ENCODE measurements around the gene DEFB115. TPM values are rescaled to one million over a fixed set of nuclear protein-coding genes. Genes with fewer than 3 reads are reported as not detected.
"Not testable (repeated sequence)": the region's sequence is repeated elsewhere in the genome, so short reads cannot be mapped to it uniquely, and the experiment has no call there.

The DEFB115 gene
- total RNA-seq, 6 experiments from 2014 or later = not detected

- TF ChIP-seq, protein P1, sequence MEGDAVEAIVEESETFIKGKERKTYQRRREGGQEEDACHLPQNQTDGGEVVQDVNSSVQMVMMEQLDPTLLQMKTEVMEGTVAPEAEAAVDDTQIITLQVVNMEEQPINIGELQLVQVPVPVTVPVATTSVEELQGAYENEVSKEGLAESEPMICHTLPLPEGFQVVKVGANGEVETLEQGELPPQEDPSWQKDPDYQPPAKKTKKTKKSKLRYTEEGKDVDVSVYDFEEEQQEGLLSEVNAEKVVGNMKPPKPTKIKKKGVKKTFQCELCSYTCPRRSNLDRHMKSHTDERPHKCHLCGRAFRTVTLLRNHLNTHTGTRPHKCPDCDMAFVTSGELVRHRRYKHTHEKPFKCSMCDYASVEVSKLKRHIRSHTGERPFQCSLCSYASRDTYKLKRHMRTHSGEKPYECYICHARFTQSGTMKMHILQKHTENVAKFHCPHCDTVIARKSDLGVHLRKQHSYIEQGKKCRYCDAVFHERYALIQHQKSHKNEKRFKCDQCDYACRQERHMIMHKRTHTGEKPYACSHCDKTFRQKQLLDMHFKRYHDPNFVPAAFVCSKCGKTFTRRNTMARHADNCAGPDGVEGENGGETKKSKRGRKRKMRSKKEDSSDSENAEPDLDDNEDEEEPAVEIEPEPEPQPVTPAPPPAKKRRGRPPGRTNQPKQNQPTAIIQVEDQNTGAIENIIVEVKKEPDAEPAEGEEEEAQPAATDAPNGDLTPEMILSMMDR (IDR thresholded peaks at IDR 0.05) = peak; percentile 46 to 58 (median 56)
- no peak for TF ChIP-seq POLR2A (IDR thresholded peaks at IDR 0.05)
- H3K27me3 ChIP-seq = no peaks in the 10 kb centered on the region
- no peak overlapping the region for H3K27ac ChIP-seq
- DNase-seq = no peak
- no peaks in the 10 kb centered on the region for H3K36me3 ChIP-seq
- ATAC-seq = peak; percentile 65 to 81 (median 79)
- 49% methylated on average over 3 of the region's 6 CpGs for WGBS (ENCODE audit: insufficient coverage, low coverage, low lambda C conversion rate, missing lambda C conversion rate)
- H3K4me3 ChIP-seq = no peak overlapping the region
- H3K4me1 ChIP-seq = no peaks in the 10 kb centered on the region
- H3K9me3 ChIP-seq = no peaks in the 10 kb centered on the region
- intact Hi-C loops (cut with DNase I) = no loop called here
Observed at GRCh38 chr20:31260326-31260932, 3.0 kb downstream of the DEFB115 start.

- TF ChIP-seq, protein P1 (IDR thresholded peaks at IDR 0.05) = no peak
- TF ChIP-seq POLR2A (IDR thresholded peaks at IDR 0.05) = no peak
- DNase-seq = no peak
- Histone ChIP-seq H3K4me1 (no peaks in the 10 kb centered on the region), H3K9me3 (no peaks in the 10 kb centered on the region), H3K27me3 (no peaks in the 10 kb centered on the region), H3K4me3 (no peak overlapping the region), H3K36me3 (no peaks in the 10 kb centered on the region), H3K27ac (no peak overlapping the region)
- 74% methylated on average over 6 of the region's 20 CpGs for WGBS (ENCODE audit: insufficient coverage, low coverage, low lambda C conversion rate, missing lambda C conversion rate)
- intact Hi-C loops (cut with DNase I) = no loop called here
- ATAC-seq = no peak
Observed at GRCh38 chr20:31274441-31274840, 17.0 kb downstream of the DEFB115 start.

GRCh38 chr20:31278178-31278577 is 20.7 kb downstream of the DEFB115 start:
- Histone ChIP-seq H3K36me3 (no peaks in the 10 kb centered on the region), H3K9me3 (no peaks in the 10 kb centered on the region), H3K4me3 (no peak overlapping the region), H3K27me3 (no peaks in the 10 kb centered on the region), H3K4me1 (no peaks in the 10 kb centered on the region), H3K27ac (no peak overlapping the region)
- TF ChIP-seq, protein P1 (IDR thresholded peaks at IDR 0.05) = no peak
- TF ChIP-seq POLR2A (IDR thresholded peaks at IDR 0.05) = no peak
- intact Hi-C loops (cut with DNase I) = no loop called here
- ATAC-seq (peak in 1 of 4 donors; percentile 18), DNase-seq (no peak)
- no CpG with 5 or more reads among the region's 1 CpG for WGBS (ENCODE audit: insufficient coverage, low coverage, low lambda C conversion rate, missing lambda C conversion rate)

GRCh38 chr20:31284964-31285363 is 27.5 kb downstream of the DEFB115 start:
- H3K4me3 ChIP-seq; H3K27ac ChIP-seq; intact Hi-C loops (cut with DNase I); DNase-seq; H3K36me3 ChIP-seq; H3K27me3 ChIP-seq; H3K9me3 ChIP-seq; H3K4me1 ChIP-seq; ATAC-seq: not testable (repeated sequence)
- 50% methylated on average over 4 of the region's 7 CpGs for WGBS (ENCODE audit: insufficient coverage, low coverage, low lambda C conversion rate, missing lambda C conversion rate)

- WGBS (ENCODE audit: insufficient coverage, low coverage, low lambda C conversion rate, missing lambda C conversion rate) = 28% methylated on average over 8 of the region's 8 CpGs
- ATAC-seq (no peak), DNase-seq (no peak)
- H3K27me3 ChIP-seq = no peaks in the 10 kb centered on the region
- H3K36me3 ChIP-seq = no peaks in the 10 kb centered on the region
- intact Hi-C loops (cut with DNase I) = no loop called here
- no peaks in the 10 kb centered on the region for H3K4me1 ChIP-seq
- no peak within 1 kb of the TSS for H3K4me3 ChIP-seq
- H3K9me3 ChIP-seq = no peaks in the 10 kb centered on the region
- no peak within 1 kb of the TSS for H3K27ac ChIP-seq
- no peak for TF ChIP-seq POLR2A (IDR thresholded peaks at IDR 0.05)
- TF ChIP-seq, protein P1 (IDR thresholded peaks at IDR 0.05) = no peak
Observed at GRCh38 chr20:31308535-31309162, 51.2 kb downstream of the DEFB115 start, which contains the start of gene DEFB116. Gene DEFB116 (minus strand): TSS chr20:31308585. CDS start chr20:31308585, 0 bp downstream.

Data from right lobe of liver (tissue), 6 donors.